GM12878 (cell line): Measurements from ENCODE around the gene PTPRF. TPM values are rescaled to one million over a fixed set of nuclear protein-coding genes. Genes with fewer than 3 reads are reported as not detected.
"Not testable (repeated sequence)": the region's sequence is repeated elsewhere in the genome, so short reads cannot be mapped to it uniquely, and the experiment has no call there.

ENCODE experiments used
- ATAC-seq: fragments of 200-7000 bp; cut with Tn5 transposase; 3 replicates; pipeline ENCODE4 v1.9.1; 2020; ENCODE audit warnings: mild to moderate bottlenecking, moderate library complexity
- BruUV-seq: library from RNA; stranded (reverse); fragments of 400-500 nt; replicated peaks from 2 replicates; lab custom pipeline; 2021; lab: Mats Ljungman, UMichigan
- CTCF ChIA-PET: fragments of 300-600 bp; sonication (Branson Sonifier 250); formaldehyde crosslinking; extraction: SDS; loops from one replicate; lab custom pipeline; 2021; ENCODE audit warnings: inconsistent platforms; lab: Yijun Ruan, JAX
- POLR2A ChIA-PET: fragments of 350-600 bp; formaldehyde crosslinking; extraction: SDS; loops from one replicate; lab custom pipeline; 2021; ENCODE audit warnings: inconsistent platforms; lab: Charles Lee
- RAD21 ChIA-PET: fragments of 300-600 bp; sonication (Branson Sonifier 250); formaldehyde crosslinking; loops from one replicate; lab custom pipeline; 2023; ENCODE audit warnings: antibody characterized with exemption; ENCODE audit not compliant: unreplicated experiment; lab: Charles Lee
- SMC1A ChIA-PET: fragments of 300-600 bp; sonication (Branson Sonifier 250); formaldehyde crosslinking; loops from one replicate; lab custom pipeline; 2023; ENCODE audit not compliant: unreplicated experiment, uncharacterized antibody; lab: Charles Lee
- DNase-seq: peaks from one replicate; pipeline ENCODE4 v3.0.0-alpha.2; 2011; ENCODE audit warnings: low read depth, low spot score
- FAIRE-seq: peaks from 3 replicates; lab custom pipeline; 2011; peaks lifted over from hg19 to GRCh38; lab: Jason Lieb, UNC
- H2AFZ ChIP-seq: 2 replicates; pipeline ENCODE4 v1.6.0; 2011; ENCODE audit warnings: low read depth, low read length, control low read depth; ENCODE audit not compliant: control insufficient read depth
- H3K27ac ChIP-seq: 2 replicates; pipeline ENCODE4 v1.5.1; 2011; ENCODE audit warnings: control low read depth; ENCODE audit not compliant: control insufficient read depth, insufficient read depth
- H3K27me3 ChIP-seq, 2 experiments: replicated peaks in 1 of 2; 2 replicates each; pipeline versions ENCODE4 v1.6.0 to v1.6.1; 2011; ENCODE audit warnings: low read length in 1 of 2; ENCODE audit not compliant: control insufficient read depth in 2 of 2, insufficient read depth in 2 of 2
- H3K36me3 ChIP-seq, 2 experiments: 2 replicates each; pipeline ENCODE4 v1.5.1; 2011; ENCODE audit warnings: low read length in 1 of 2; ENCODE audit not compliant: control insufficient read depth in 2 of 2, insufficient read depth in 2 of 2
- H3K4me1 ChIP-seq: 2 replicates; pipeline ENCODE4 v1.6.1; 2011; ENCODE audit warnings: mild to moderate bottlenecking, low read length, moderate library complexity, mixed read lengths; ENCODE audit not compliant: control insufficient read depth, insufficient read depth
- H3K4me2 ChIP-seq: 2 replicates; pipeline ENCODE4 v1.6.0; 2011; ENCODE audit warnings: control low read depth; ENCODE audit not compliant: control insufficient read depth, insufficient read depth
- H3K4me3 ChIP-seq: fragments of 200-600 bp; sonication (generic); 2 replicates; pipeline ENCODE4 v1.5.1; 2016
- H3K79me2 ChIP-seq: 2 replicates; pipeline ENCODE4 v1.6.0; 2011; ENCODE audit warnings: low read length; ENCODE audit not compliant: control insufficient read depth, insufficient read depth
- H3K9ac ChIP-seq: 2 replicates; pipeline ENCODE4 v1.8.0; 2011; ENCODE audit warnings: low read length, control low read depth, mixed read lengths; ENCODE audit not compliant: control insufficient read depth, insufficient read depth
- H3K9me3 ChIP-seq: replicated peaks from 3 replicates; pipeline ENCODE4 v1.5.1; 2011; ENCODE audit warnings: mild to moderate bottlenecking, low read length; ENCODE audit not compliant: control insufficient read depth, insufficient read depth
- H4K20me1 ChIP-seq: 2 replicates; pipeline ENCODE4 v1.6.0; 2011; ENCODE audit not compliant: control insufficient read depth, insufficient read depth
- EED ChIP-seq: sonication (generic); IDR thresholded peaks from 2 replicates; pipeline ENCODE4 v1.6.1; 2016; ENCODE audit warnings: antibody characterized with exemption, low read depth
- HDGF ChIP-seq: fragments of 450-650 bp; IDR thresholded peaks from 2 replicates; pipeline ENCODE4 v1.6.1; 2016; ENCODE audit warnings: antibody characterized with exemption
- MTA2 ChIP-seq: fragments of 450-650 bp; IDR thresholded peaks from 2 replicates; pipeline ENCODE4 v1.6.1; 2016; ENCODE audit warnings: low read depth, mild to moderate bottlenecking, moderate library complexity
- MXI1 ChIP-seq: fragments of 150-350 bp; IDR thresholded peaks from 2 replicates; pipeline ENCODE4 v1.6.1; 2011; ENCODE audit warnings: low read depth, mild to moderate bottlenecking, inconsistent platforms, low read length, improper control_type of control experiment
- MYC ChIP-seq: IDR thresholded peaks from 2 replicates; pipeline ENCODE4 v1.6.1; 2011; ENCODE audit warnings: mild to moderate bottlenecking, low read length, moderate library complexity, inconsistent platforms; ENCODE audit not compliant: insufficient read depth, insufficient replicate concordance, insufficient read length, severe bottlenecking
- NFIC ChIP-seq: IDR thresholded peaks from 2 replicates; pipeline ENCODE4 v1.6.1; 2012; ENCODE audit warnings: low read depth, mild to moderate bottlenecking, inconsistent platforms, low read length, moderate library complexity
- NKRF ChIP-seq: fragments of 450-650 bp; conservative IDR thresholded peaks from 2 replicates; pipeline ENCODE4 v1.6.1; 2017; ENCODE audit warnings: mild to moderate bottlenecking, moderate library complexity
- WGBS: methylation state at CpG from one replicate; pipeline ENCODE4 v1.1.6; 2016; ENCODE audit warnings: low lambda C conversion rate; ENCODE audit not compliant: insufficient replicate concordance, insufficient coverage; ENCODE audit errors: missing lambda C conversion rate; 5-methylcytosine and 5-hydroxymethylcytosine counted together
- in situ Hi-C: fragments of 300-500 bp; cut with MboI; formaldehyde crosslinking; loops from 9 replicates; pipeline ENCODE4 v1.14.3; 2018; ENCODE audit warnings: mixed read lengths
- intact Hi-C: fragments of 100-400 bp; cut with micrococcal nuclease; formaldehyde crosslinking; loops from one replicate; pipeline ENCODE4 v1.14.2; 2022; ENCODE audit not compliant: unreplicated experiment
- polyA plus RNA-seq, 11 experiments: library from polyadenylated mRNA; depleted of rRNA in 4 of 11; unstranded in 6 of 11; stranded (reverse) in 5 of 11; fragments of >200 nt; fragmentation: Nextera tagmentation in 4 of 11; fragmentation: Illumina TruSeq in 1 of 11; extraction: Ambion mirVana in 4 of 11; extraction: Trizol in 1 of 11; gene quantifications; 1 replicate in 1 of 11; 2 replicates in 10 of 11; pipeline versions ENCODE4 v1.2.1 to v1.2.3, GENCODE V29; 2011 to 2016; ENCODE audit warnings: inconsistent platforms in 2 of 11, missing spikeins in 2 of 11, low read depth in 1 of 11
- total RNA-seq, 4 experiments: library from RNA; depleted of rRNA in 3 of 4; stranded (reverse); fragments of >200 nt in 3 of 4; fragmentation: Illumina TruSeq in 1 of 4; extraction: Trizol in 1 of 4; gene quantifications; 2 replicates each; pipeline versions ENCODE4 v1.2.1 to v1.2.3, GENCODE V29; 2013 to 2021

PTPRF gene
- total and polyA plus RNA-seq, 10 of the 15 experiments (the other 5 are each of a cell fraction or from before 2014, with no cell fraction given): 0.04 to 2.6 (median 0.32) TPM

GRCh38 chr1:43549394-43549793 lies 18.7 kb downstream of the PTPRF start:
- in situ Hi-C loops: not testable (repeated sequence)

GRCh38 chr1:43549921-43550597 lies 19.4 kb downstream of the PTPRF start:
- Histone ChIP-seq H3K4me3 (no peak overlapping the region; the same call in 1 of the 2 replicates), H3K36me3 (no peaks in the 10 kb centered on the region), H3K4me1 (no peaks in the 10 kb centered on the region), H3K4me2 (peak overlapping the region; percentile 62), H3K27me3 (no peaks in the 10 kb centered on the region), H3K9ac (no peak overlapping the region), H3K79me2 (no peaks in the 10 kb centered on the region), H2AFZ (peak overlapping the region; percentile 23), H3K9me3 (no peaks in the 10 kb centered on the region), H4K20me1 (no peaks in the 10 kb centered on the region), H3K27ac (no peak overlapping the region)
- in situ Hi-C loops (no loop called here), intact Hi-C loops (no loop called here)
- TF ChIP-seq NKRF: no peak
- no peak for TF ChIP-seq MTA2
- TF ChIP-seq HDGF: no peak
- no peak for TF ChIP-seq MYC
- no peak for TF ChIP-seq NFIC
- TF ChIP-seq EED: no peak
- no peak for TF ChIP-seq MXI1
- peak; percentile 75 for ATAC-seq
- ChIA-PET CTCF (interaction anchor here (1.4 kb wide), 1 partner anchor 384 kb away, joined by 6 read pairs; no protein-coding TSS in a partner anchor), SMC1A (interaction anchor here (0.9 to 1.1 kb wide), 2 partner anchors 17 to 18 kb away, joined by 3 to 4 read pairs; no protein-coding TSS in a partner anchor), RAD21 (interaction anchor here (0.6 kb wide), 1 partner anchor 30 kb away, joined by 4 read pairs; no protein-coding TSS in a partner anchor), POLR2A (no interaction called here)
- WGBS: 31% methylated on average over 12 of the region's 30 CpGs
- DNase-seq: no peak
- FAIRE-seq: no peak
- BruUV-seq: no TSS peak

More at GRCh38 chr1:43549394-43549793, 18.7 kb downstream of the PTPRF start:
- H3K4me2 ChIP-seq, H3K4me3 ChIP-seq, H3K9ac ChIP-seq, H3K9me3 ChIP-seq, H3K27me3 ChIP-seq, DNase-seq, ATAC-seq, SMC1A ChIA-PET, H3K79me2 ChIP-seq, H4K20me1 ChIP-seq, BruUV-seq, POLR2A ChIA-PET, H3K36me3 ChIP-seq, H3K4me1 ChIP-seq, H3K27ac ChIP-seq, FAIRE-seq, CTCF ChIA-PET, intact Hi-C loops, RAD21 ChIA-PET, H2AFZ ChIP-seq: not testable (repeated sequence)
- 94% methylated on average over 5 of the region's 5 CpGs for WGBS
